ENCODE results near the gene PHKG2.

PHKG2 gene

DNA sequence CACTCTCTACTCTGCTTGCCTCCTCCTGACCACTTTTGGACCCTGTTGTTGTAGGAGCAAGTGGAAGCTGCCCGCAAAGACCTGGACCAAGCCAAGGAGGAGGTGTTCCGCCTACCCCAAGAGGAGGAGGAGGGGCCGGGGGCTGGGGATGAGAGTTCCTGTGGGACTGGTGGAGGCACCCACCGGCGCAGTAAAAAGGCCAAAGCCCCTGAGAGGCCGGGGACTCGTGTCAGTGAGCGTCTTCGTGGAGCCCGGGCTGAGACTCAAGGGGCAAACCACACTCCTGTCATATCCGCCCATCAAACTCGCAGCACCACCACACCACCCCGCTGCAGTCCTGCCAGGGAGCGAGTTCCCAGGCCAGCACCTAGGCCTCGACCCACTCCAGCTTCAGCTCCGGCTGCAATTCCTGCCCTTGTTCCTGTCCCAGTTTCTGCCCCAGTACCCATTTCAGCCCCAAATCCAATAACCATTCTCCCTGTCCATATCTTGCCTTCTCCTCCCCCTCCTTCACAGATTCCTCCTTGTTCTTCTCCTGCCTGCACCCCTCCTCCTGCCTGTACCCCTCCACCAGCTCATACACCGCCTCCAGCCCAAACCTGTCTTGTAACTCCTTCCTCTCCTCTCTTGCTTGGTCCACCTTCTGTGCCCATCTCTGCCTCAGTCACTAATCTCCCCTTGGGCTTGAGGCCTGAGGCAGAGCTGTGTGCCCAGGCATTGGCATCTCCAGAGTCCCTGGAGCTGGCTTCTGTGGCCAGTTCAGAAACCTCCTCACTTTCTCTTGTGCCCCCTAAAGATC, 11.0 kb upstream of the PHKG2 start:
- ChIA-PET CTCF (interaction anchor here (1.1 kb wide), 1 partner anchor 15 kb away, joined by 3 read pairs; no protein-coding TSS in a partner anchor), POLR2A (interaction anchor here (0.6 to 0.9 kb wide), 2 partner anchors 11 to 19 kb away, joined by 3 read pairs; partner anchors contain the start of gene PHKG2)
- TF ChIP-seq, protein P1, sequence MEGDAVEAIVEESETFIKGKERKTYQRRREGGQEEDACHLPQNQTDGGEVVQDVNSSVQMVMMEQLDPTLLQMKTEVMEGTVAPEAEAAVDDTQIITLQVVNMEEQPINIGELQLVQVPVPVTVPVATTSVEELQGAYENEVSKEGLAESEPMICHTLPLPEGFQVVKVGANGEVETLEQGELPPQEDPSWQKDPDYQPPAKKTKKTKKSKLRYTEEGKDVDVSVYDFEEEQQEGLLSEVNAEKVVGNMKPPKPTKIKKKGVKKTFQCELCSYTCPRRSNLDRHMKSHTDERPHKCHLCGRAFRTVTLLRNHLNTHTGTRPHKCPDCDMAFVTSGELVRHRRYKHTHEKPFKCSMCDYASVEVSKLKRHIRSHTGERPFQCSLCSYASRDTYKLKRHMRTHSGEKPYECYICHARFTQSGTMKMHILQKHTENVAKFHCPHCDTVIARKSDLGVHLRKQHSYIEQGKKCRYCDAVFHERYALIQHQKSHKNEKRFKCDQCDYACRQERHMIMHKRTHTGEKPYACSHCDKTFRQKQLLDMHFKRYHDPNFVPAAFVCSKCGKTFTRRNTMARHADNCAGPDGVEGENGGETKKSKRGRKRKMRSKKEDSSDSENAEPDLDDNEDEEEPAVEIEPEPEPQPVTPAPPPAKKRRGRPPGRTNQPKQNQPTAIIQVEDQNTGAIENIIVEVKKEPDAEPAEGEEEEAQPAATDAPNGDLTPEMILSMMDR (IDR thresholded peaks at IDR 0.05; ENCODE audit: insufficient read depth, low read length, missing control alignments): no peak
- no peak for DNase-seq (ENCODE audit: low read depth, low spot score)
- no peak overlapping the region for H3K4me3 ChIP-seq (ENCODE audit: low read depth, low read length)

DNA sequence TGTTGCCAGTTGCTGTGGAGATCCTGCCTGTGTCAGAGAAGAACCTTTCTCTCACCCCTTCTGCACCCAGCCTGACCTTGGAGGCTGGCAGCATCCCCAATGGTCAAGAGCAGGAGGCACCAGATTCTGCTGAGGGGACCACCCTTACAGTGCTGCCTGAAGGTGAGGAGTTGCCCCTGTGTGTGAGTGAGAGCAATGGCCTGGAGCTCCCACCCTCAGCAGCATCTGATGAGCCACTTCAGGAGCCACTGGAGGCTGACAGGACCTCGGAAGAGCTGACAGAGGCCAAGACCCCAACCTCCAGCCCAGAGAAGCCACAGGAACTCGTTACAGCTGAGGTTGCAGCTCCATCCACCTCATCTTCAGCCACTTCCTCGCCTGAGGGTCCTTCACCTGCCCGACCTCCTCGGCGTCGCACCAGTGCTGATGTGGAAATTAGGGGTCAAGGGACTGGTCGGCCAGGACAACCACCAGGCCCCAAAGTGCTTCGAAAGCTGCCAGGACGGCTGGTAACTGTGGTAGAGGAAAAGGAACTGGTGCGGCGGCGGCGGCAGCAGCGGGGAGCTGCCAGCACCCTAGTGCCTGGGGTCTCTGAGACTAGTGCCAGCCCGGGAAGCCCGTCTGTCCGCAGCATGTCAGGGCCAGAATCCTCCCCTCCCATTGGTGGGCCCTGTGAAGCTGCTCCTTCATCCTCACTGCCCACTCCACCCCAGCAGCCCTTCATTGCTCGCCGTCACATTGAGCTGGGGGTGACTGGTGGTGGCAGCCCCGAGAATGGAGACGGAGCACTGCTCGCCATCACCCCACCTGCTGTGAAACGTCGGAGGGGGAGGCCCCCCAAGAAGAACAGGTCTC, 10.2 kb upstream of the PHKG2 start:
- ChIA-PET CTCF (no interaction called here), POLR2A (interaction anchor here (0.9 kb wide), 1 partner anchor 10 kb away, joined by 3 read pairs; the partner anchor contains the start of gene PHKG2)
- no peak for DNase-seq (ENCODE audit: low read depth, low spot score)
- TF ChIP-seq, protein P1 (IDR thresholded peaks at IDR 0.05; ENCODE audit: insufficient read depth, low read length, missing control alignments): no peak
- H3K4me3 ChIP-seq (ENCODE audit: low read depth, low read length): no peak overlapping the region

DNA sequence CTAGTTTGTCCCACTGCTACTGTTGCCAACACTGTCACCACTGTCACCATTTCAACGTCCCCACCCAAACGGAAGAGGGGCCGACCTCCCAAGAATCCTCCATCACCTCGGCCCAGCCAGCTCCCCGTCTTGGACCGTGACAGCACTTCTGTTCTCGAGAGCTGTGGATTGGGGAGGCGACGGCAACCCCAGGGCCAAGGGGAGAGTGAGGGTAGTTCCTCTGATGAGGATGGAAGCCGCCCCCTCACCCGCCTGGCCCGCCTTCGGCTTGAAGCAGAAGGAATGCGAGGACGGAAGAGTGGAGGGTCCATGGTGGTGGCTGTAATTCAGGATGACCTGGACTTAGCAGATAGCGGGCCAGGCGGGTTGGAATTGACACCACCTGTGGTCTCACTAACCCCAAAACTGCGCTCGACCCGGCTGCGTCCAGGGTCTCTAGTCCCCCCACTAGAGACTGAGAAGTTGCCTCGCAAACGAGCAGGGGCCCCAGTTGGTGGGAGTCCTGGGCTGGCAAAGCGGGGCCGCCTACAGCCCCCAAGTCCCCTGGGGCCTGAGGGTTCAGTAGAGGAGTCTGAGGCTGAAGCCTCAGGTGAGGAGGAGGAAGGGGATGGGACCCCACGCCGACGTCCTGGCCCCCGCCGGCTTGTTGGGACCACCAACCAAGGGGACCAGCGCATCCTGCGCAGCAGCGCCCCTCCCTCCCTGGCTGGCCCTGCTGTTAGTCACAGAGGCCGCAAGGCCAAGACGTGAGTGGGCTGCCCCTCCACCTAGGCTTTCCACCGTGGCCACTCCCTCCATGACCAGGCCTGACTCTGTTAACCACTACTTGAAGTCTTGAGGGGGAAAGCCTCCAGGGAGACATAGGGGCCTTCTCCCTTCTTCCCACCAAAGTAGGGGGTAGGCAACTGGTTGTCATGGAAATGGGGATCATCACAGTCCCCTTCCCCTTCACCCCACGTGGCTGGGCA, 9.0 kb upstream of the PHKG2 start:
- no peak overlapping the region for H3K4me3 ChIP-seq (ENCODE audit: low read depth, low read length)
- no peak for DNase-seq (ENCODE audit: low read depth, low spot score)
- CTCF ChIA-PET: no interaction called here
- POLR2A ChIA-PET: no interaction called here
- TF ChIP-seq, protein P1 (IDR thresholded peaks at IDR 0.05; ENCODE audit: insufficient read depth, low read length, missing control alignments): no peak

DNA sequence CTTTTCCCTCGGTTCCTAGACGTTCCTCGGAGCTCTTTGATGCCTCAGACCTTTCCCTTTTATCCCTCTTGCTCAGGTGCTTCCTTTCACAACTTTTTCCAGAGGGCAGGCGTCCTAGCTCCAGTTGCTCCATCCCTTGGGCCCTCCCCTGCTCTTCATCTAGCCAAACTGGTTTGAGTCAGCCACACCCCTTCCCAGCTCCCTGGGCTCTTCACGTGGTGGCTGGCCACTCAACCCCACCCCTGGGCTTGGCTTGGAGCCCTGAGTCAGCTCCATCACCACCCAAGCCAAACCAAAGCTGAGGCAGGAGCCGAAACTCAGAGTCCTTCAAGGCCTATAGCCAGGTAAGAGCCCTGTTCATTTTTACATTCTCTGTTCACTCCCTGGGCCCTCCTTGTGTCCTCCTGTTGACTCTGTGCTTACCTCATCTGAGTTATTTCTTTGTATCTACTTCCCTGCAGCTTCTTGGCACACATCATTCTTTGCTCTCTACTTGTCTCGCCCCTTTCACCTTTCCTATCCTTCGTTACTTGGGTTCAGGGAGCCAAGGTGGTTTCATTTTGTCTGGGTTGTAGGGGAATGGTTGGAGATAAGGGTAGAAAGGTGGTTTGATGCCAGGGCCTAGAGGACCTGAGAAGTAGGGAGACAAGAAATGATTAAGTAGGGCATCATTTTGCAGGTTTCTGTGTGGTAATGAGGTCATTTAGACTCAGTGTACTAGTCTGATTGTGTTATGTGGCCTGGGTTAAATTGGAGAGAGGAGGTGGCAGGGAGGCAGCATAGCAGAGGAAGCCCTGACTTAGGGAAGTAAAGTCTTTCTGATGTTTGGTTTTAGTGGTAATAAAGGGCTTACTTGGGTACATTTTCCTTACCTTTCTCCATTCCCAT, 7.6 kb upstream of the PHKG2 start:
- H3K4me3 ChIP-seq (ENCODE audit: low read depth, low read length): no peak overlapping the region
- ChIA-PET CTCF (interaction anchor here (0.9 kb wide), 1 partner anchor 11 kb away, joined by 4 read pairs; no protein-coding TSS in a partner anchor), POLR2A (no interaction called here)
- DNase-seq (ENCODE audit: low read depth, low spot score): no peak
- TF ChIP-seq, protein P1 (IDR thresholded peaks at IDR 0.05; ENCODE audit: insufficient read depth, low read length, missing control alignments): no peak

DNA sequence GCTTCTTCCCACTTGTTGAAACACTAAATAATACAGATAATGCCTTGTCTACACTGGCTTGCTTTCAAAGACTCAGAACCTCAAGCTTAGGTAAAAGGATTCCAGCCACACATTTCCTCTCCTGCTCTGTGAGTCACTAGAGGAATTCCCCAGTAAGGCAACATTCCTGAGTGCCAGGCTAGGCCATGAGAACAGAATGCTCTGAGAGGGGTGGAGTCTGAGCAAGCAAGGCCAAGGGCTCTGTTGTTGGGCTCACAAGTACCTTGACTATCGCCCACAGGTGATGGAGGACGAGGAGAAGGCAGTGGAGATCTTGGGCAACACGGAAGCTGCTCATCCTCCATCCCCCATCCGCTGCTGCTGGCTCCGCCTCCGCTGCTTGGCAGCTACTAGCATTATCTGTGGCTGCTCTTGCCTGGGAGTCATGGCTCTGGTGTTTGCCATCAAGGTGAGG, 6.7 kb upstream of the PHKG2 start:
- DNase-seq (ENCODE audit: low read depth, low spot score): peak; percentile 63
- POLR2A ChIA-PET: no interaction called here
- H3K4me3 ChIP-seq (ENCODE audit: low read depth, low read length): no peak overlapping the region
- CTCF ChIA-PET: interaction anchor here (0.9 kb wide), 1 partner anchor 12 kb away, joined by 4 read pairs; no protein-coding TSS in a partner anchor
- TF ChIP-seq, protein P1 (IDR thresholded peaks at IDR 0.05; ENCODE audit: insufficient read depth, low read length, missing control alignments): no peak

Data from AG04449 (cell line).